Left ventricle myocardium superior (tissue), 1 donor: ENCODE data around the gene SON. TPM values are rescaled to one million over a fixed set of nuclear protein-coding genes. Genes with fewer than 3 reads are reported as not detected.

Experiments
- ATAC-seq: fragments of 200-7000 bp; cut with Tn5 transposase; one replicate; pipeline ENCODE4 v1.9.1; 2020; ENCODE audit warnings: mild to moderate bottlenecking, moderate library complexity
- DNase-seq: peaks from one replicate; pipeline ENCODE4 v3.0.0-alpha.2; 2020
- intact Hi-C: fragments of 100-400 bp; cut with micrococcal nuclease; formaldehyde crosslinking; loops from one replicate; pipeline ENCODE4 v1.11.0; 2022
- total RNA-seq: library from RNA; stranded (reverse); fragmentation: NEBNext Ultra II Directional; extraction: Animal tissue kit (Norgen Biotek cat#: 25700); gene quantifications from one replicate; pipeline ENCODE4 v1.2.1, GENCODE V29; 2021
- donor health status: DM: no; HTN: yes; CAD: no; lungs with severe emphysema.

SON gene
- total RNA-seq, 1 donor from 2014 or later = 141 TPM

DNA sequence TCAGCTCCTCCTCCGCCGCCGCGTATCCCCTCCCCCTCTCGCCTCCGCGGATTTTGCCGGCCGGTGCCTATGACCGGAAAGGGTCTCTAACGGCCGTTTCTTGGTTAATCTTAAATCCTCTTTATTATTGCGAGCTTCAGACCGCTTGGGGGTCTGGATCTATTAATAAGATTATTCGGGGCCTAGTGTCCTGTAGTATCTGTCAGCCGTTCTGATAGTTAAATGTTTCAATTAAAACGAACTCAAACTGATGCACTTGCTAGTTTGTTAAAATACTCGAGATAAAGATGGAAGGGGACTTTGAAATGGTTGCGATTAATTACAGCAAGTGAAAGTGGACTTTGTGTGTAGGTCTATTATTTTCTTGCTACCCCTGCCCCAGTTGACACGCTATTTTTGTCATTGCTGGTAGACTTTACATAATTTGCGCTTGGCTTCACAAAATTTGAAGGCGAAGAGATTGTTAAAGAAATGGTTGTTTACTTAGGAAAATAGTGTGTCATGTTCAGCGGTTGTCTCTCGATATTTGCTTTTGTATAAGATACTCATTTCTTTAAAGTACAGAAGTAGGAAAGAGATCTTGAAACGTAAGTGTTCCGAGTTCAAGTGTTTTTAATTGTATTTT lies 779 bp downstream of the SON start:
- peak; percentile 73 for DNase-seq
- intact Hi-C loops = no loop called here
- peak; percentile 47 for ATAC-seq

DNA sequence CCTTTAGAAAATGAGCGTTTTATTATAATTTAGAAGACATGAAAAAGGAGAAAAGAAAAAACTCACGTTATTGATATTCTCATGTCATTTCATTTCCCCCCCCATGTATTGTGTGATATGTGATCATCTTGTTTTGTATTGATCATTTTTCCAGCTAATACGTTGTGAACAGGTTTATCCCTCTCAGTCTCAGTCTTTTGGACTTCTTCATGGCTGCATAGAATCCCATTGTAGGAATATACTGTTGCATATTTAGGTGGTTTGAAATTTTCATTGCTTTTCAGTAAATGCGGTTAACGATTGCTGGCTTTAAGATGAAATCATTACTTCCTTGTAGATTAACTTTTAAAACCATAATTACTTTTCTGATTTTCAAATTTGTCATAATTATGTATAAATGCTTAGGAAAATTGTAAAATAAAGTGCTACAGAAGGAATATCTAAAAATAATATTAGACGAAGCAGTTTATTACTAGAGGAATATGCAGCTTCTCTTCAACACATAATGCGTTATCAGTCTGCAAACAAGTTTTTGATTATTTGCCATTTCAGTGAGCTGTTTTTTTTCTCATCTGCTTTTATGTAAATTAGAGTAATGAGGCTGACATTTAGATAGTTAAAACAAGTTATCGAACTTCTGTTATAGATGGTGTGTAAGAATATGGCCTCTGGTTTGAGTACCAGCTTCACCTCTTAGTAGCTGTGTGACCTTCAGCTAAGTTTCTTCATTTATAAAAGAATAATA lies 1.8 kb downstream of the SON start:
- ATAC-seq = no peak
- intact Hi-C loops = no loop called here
- no peak for DNase-seq

DNA sequence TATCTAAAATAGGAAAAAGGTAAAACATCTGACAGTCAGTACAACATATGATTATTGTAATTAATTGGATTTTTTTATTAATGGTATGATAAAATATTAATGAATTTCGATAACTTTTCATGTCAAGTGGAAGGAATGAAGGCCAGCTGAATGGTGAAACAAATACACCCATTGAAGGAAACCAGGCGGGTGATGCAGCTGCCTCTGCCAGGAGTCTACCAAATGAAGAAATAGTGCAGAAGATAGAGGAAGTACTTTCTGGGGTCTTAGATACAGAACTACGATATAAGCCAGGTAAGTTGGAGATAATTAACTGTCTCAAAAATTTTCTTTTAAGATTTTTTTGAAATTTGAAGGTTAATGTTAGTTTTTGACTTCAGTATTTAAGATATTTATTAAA lies 3.2 kb downstream of the SON start:
- ATAC-seq = no peak
- intact Hi-C loops = no loop called here
- DNase-seq = no peak

DNA sequence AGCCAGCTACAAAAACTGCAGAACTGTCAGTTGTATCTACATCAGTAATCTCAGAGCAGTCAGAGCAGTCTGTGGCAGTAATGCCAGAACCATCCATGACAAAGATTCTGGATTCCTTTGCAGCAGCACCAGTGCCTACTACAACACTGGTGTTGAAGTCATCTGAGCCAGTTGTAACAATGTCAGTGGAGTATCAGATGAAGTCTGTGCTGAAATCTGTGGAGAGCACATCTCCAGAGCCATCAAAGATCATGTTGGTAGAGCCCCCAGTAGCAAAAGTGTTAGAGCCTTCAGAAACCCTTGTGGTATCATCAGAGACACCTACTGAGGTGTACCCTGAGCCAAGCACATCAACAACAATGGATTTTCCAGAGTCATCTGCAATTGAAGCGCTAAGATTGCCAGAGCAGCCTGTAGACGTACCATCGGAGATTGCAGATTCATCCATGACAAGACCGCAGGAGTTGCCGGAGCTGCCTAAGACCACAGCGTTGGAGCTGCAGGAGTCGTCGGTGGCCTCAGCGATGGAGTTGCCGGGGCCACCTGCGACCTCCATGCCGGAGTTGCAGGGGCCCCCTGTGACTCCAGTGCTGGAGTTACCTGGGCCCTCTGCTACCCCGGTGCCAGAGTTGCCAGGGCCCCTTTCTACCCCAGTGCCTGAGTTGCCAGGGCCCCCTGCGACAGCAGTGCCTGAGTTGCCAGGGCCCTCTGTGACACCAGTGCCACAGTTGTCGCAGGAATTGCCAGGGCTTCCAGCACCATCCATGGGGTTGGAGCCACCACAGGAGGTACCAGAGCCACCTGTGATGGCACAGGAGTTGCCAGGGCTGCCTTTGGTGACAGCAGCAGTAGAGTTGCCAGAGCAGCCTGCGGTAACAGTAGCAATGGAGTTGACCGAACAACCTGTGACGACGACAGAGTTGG lies 7.3 kb downstream of the SON start:
- intact Hi-C loops = no loop called here

DNA sequence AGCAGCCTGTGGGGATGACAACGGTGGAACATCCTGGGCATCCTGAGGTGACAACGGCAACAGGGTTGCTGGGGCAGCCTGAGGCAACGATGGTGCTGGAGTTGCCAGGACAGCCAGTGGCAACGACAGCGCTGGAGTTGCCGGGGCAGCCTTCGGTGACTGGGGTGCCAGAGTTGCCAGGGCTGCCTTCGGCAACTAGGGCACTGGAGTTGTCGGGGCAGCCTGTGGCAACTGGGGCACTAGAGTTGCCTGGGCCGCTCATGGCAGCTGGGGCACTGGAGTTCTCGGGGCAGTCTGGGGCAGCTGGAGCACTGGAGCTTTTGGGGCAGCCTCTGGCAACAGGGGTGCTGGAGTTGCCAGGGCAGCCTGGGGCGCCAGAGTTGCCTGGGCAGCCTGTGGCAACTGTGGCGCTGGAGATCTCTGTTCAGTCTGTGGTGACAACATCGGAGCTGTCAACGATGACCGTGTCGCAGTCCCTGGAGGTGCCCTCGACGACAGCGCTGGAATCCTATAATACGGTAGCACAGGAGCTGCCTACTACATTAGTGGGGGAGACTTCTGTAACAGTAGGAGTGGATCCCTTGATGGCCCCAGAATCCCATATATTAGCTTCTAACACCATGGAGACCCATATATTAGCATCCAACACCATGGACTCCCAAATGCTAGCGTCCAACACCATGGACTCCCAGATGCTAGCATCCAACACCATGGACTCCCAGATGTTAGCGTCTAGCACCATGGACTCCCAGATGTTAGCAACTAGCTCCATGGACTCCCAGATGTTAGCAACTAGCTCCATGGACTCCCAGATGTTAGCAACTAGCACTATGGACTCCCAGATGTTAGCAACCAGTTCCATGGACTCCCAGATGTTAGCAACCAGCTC lies 8.2 kb downstream of the SON start:
- DNase-seq = no peak
- intact Hi-C loops = no loop called here
- peak; percentile 7 for ATAC-seq

More for the DNA sequence above, 7.3 kb downstream of the SON start:
- ATAC-seq = peak; percentile 5
- DNase-seq = no peak

DNA sequence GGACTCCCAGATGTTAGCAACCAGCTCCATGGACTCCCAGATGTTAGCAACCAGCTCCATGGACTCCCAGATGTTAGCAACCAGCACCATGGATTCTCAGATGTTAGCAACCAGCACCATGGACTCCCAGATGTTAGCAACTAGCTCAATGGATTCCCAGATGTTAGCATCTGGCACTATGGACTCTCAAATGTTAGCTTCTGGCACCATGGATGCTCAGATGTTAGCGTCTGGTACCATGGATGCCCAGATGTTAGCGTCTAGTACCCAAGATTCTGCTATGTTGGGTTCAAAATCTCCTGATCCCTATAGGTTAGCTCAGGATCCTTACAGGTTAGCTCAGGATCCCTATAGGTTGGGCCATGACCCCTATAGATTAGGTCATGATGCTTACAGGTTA lies 8.8 kb downstream of the SON start:
- no peak for ATAC-seq
- DNase-seq = no peak
- intact Hi-C loops = no loop called here

DNA sequence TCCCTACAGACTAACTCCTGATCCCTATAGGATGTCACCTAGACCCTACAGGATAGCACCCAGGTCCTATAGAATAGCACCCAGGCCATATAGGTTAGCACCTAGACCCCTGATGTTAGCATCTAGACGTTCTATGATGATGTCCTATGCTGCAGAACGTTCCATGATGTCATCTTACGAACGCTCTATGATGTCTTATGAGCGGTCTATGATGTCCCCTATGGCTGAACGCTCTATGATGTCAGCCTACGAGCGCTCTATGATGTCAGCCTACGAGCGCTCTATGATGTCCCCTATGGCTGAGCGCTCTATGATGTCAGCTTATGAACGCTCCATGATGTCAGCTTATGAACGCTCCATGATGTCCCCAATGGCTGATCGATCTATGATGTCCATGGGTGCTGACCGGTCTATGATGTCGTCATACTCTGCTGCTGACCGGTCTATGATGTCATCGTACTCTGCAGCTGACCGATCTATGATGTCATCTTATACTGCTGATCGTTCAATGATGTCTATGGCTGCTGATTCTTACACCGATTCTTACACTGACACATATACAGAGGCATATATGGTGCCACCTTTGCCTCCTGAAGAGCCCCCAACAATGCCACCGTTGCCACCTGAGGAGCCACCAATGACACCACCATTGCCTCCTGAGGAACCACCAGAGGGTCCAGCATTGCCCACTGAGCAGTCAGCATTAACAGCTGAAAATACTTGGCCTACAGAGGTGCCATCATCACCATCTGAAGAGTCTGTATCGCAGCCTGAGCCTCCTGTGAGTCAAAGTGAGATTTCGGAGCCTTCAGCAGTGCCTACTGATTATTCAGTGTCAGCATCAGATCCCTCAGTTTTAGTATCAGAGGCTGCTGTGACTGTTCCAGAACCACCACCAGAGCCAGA lies 9.5 kb downstream of the SON start:
- DNase-seq = no peak
- peak; percentile 25 for ATAC-seq
- intact Hi-C loops = no loop called here

DNA sequence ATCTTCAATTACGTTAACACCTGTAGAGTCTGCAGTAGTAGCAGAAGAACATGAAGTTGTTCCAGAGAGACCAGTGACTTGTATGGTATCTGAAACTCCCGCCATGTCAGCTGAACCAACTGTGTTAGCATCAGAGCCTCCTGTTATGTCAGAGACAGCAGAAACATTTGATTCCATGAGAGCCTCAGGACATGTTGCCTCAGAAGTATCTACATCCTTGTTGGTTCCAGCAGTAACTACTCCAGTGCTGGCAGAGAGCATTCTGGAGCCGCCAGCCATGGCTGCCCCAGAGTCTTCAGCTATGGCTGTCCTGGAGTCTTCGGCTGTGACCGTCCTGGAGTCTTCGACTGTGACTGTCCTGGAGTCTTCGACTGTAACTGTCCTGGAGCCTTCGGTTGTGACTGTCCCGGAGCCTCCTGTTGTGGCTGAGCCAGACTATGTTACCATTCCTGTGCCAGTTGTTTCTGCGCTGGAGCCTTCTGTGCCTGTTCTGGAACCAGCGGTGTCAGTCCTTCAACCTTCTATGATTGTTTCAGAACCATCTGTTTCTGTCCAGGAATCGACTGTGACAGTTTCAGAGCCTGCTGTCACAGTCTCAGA lies 10.3 kb downstream of the SON start:
- ATAC-seq (peak; percentile 10), DNase-seq (no peak)
- intact Hi-C loops = no loop called here

DNA sequence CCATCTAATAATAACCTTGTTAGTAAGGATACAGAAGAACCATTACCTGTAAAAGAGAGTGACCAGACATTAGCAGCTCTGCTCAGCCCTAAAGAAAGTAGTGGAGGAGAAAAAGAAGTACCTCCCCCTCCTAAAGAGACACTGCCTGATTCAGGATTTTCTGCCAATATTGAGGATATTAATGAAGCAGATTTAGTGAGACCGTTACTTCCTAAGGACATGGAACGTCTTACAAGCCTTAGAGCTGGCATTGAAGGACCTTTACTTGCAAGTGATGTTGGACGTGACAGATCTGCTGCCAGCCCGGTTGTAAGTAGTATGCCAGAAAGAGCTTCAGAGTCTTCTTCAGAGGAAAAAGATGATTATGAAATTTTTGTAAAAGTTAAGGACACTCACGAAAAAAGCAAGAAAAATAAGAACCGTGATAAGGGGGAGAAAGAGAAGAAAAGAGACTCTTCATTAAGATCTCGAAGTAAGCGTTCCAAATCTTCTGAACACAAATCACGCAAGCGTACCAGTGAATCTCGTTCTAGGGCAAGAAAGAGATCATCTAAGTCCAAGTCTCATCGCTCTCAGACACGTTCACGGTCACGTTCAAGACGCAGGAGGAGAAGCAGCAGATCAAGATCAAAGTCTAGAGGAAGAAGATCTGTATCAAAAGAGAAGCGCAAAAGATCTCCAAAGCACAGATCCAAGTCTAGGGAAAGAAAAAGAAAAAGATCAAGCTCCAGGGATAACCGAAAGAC lies 11.6 kb downstream of the SON start:
- ATAC-seq (no peak), DNase-seq (no peak)
- intact Hi-C loops = no loop called here

DNA sequence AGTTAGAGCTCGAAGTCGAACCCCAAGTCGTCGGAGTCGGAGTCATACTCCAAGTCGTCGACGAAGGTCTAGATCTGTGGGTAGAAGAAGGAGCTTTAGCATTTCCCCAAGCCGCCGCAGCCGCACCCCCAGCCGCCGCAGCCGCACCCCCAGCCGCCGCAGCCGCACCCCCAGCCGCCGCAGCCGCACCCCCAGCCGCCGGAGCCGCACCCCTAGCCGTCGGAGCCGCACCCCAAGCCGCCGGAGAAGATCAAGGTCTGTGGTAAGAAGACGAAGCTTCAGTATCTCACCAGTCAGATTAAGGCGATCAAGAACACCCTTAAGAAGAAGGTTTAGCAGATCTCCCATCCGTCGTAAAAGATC lies 12.1 kb downstream of the SON start:
- ATAC-seq (no peak), DNase-seq (no peak)
- intact Hi-C loops = no loop called here

DNA sequence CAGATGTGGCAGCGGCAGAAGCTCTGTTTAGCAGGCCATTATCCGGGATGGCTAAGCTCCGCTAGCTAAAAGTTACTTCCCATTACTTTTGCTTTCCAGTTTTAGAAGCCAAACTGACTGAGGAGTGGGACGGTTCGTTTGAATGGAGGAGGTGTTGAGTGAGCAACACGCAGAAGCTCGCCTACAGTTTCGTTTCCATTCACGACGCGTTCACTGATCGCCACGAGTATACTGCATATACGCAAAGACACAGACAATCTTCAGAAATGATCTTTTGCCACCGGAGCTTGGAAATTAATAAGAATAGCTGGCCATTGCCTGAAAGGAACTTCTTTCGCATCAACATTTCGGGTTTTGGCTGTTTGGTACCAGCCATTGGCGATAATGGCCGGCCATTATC lies 14.6 kb downstream of the SON start:
- intact Hi-C loops = no loop called here
- ATAC-seq (no peak), DNase-seq (no peak)

DNA sequence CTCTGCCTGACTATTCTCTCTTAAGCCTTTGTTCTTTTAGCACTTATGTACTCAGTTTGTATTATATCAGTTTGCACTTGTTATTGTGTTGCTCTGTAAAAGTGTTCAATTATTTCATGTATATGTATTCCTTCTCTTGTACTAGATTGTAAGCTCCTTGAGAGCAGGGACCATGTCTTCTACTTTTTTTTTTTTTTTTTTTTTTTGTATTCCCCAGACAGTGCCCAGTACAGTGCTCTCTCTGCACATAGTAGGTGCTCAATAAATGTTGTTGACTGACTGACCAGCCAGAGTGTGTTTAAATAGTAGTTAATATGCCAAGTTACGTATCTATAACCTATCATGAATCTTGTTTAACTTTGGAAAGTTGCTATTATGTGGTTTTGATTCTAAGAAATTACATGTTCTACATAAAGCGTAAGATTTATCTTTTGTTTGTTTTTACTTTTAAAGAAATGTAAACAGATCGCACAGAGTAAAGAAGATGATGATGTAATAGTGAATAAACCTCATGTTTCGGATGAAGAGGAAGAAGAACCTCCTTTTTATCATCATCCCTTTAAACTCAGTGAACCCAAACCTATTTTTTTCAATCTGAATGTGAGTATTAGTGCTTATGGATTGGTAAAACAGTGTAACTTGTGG lies 16.1 kb downstream of the SON start:
- no peak for DNase-seq
- intact Hi-C loops = no loop called here
- ATAC-seq = no peak

DNA sequence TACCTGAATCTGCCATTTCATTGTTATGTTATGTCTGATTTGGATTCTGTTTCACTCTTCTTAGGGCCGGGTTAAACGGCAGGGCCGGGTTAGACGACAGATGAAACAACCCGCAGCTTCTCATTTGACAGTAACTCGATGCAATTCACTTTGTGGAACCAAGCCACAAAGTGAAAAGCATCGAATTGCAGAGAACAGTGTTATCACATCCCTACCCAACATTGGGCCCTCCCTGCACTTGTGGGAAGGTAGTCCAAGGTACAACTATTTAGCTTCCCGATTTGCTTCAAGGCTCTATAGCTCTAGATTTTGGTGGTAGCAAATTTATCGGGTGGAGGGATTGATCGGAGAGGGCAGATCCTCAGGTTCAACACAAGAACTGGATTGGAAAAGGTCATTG lies 17.0 kb downstream of the SON start:
- no peak for DNase-seq
- no peak for ATAC-seq
- intact Hi-C loops = no loop called here

DNA sequence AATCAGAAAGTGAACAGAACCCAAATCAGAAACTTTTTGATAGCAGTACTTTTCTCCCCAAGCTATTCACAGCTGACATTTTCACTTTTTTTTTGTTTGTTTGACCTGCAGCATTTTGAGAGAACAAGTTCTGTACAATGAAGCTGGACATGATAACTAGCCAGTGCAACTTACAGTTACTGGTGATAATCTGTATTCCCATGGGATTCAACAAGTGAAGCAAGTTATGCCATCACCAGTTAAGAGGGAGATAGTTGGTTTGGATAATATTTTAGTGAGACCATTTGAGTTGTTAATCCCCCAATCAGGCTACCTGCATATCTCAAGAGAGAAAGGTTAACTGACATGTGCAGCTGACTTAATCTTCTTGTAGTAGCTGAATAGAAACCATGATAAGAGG lies 18.1 kb downstream of the SON start:
- DNase-seq (no peak), ATAC-seq (no peak)
- intact Hi-C loops = no loop called here

DNA sequence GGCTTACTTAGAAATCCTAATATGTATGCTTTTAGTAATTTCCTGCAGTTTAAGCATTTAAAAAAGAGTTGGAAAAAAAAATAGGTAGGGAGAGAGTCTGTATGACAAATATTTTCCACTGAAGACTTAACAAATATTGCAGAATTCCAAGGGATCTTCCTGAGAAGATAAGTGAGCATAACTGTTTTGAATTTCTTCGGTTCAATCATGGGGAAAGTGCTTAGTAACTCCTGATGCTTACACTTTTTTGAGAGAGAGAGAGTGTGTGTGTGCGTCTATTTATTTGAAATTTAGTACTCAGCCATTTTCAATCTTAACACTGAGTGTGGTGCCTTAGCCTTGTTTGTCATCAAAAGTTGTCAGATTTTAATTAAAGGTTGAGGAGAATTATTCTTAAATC lies 18.5 kb downstream of the SON start:
- intact Hi-C loops = no loop called here
- ATAC-seq = no peak

DNA sequence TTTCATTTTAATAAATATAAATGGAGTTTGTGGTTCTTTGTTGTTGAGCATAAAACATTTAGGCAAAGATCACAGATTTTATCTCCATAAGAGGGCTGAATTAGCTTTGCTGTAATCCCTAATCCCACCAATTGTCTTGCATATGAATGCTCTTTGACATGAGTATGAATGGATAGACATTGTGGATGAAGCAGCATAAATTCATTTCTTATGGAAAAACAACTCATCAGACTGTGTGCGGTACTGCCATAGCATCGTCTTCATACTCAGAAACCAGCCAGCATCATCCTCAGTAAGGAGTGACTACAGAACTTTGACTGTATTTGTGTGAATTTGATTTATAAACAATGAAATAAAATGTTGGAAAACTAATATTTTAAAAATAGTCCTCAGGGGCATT lies 19.6 kb downstream of the SON start:
- no peak for DNase-seq
- intact Hi-C loops = no loop called here
- no peak for ATAC-seq

More for the DNA sequence above, 18.5 kb downstream of the SON start:
- DNase-seq = no peak

DNA sequence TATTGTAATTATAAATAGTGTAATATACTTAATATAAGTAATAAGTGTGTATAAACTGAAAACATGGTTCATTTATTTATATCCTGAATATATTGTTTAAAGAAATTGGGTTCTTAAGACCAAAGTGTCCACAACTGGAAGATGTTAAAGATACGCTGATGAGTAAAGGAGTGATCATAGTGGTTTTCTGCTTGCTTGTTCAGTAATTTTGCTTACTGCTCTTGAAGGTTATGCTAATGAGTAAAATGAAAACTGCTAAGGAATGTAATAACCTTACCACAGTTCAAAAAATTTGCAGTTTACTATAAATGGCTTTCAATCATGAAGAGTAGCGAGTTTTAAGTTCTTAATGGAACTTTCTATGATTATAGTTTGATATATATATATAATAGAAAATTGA lies 23.7 kb downstream of the SON start:
- DNase-seq (no peak), ATAC-seq (no peak)
- intact Hi-C loops = no loop called here
